DND-41 (cell line): ENCODE results near the gene NADK2.

Experiments
- EZH2 ChIP-seq: IDR thresholded peaks from 3 replicates; pipeline ENCODE4 v1.6.1; 2012; ENCODE audit warnings: borderline replicate concordance, low read depth, mild to moderate bottlenecking, moderate library complexity, low read length, inconsistent platforms; ENCODE audit not compliant: severe bottlenecking
- TF ChIP-seq, protein P1 (sequence below): IDR thresholded peaks from 2 replicates; pipeline ENCODE4 v1.5.1; 2012; ENCODE audit warnings: borderline replicate concordance, low read length, moderate library complexity, mild to moderate bottlenecking; ENCODE audit not compliant: poor library complexity, severe bottlenecking; ENCODE audit errors: extremely low read depth

DNA sequence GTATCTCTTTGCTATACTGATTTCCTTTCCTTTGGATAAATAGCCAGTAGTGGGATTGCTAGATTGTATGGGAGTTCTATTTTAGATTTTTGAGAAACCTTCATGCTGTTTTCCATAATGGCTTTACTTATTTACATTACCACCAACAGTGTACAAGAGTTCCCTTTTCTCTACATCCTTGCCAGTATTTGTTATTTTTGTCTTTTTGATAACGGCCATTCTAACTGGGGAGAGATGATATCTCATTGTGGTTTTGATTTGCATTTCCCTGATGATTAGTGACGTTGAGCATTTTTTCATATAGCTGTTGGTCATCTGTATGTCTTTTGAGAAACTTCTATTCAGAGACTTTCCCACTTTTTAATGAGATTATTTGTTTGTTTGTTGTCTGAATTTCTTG, 25.8 kb downstream of the NADK2 start:
- TF ChIP-seq, protein P1, sequence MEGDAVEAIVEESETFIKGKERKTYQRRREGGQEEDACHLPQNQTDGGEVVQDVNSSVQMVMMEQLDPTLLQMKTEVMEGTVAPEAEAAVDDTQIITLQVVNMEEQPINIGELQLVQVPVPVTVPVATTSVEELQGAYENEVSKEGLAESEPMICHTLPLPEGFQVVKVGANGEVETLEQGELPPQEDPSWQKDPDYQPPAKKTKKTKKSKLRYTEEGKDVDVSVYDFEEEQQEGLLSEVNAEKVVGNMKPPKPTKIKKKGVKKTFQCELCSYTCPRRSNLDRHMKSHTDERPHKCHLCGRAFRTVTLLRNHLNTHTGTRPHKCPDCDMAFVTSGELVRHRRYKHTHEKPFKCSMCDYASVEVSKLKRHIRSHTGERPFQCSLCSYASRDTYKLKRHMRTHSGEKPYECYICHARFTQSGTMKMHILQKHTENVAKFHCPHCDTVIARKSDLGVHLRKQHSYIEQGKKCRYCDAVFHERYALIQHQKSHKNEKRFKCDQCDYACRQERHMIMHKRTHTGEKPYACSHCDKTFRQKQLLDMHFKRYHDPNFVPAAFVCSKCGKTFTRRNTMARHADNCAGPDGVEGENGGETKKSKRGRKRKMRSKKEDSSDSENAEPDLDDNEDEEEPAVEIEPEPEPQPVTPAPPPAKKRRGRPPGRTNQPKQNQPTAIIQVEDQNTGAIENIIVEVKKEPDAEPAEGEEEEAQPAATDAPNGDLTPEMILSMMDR, result no peak
- no peak for TF ChIP-seq EZH2
